8988T (cell line): ENCODE data around the gene KDM4B.

Experiments used
- DNase-seq: peaks from one replicate; pipeline ENCODE4 v3.0.0; 2011

The KDM4B gene

GRCh38 chr19:5074830-5075394, 106.0 kb downstream of the KDM4B start:
- DNase-seq: no peak

- no peak for DNase-seq
Measured at GRCh38 chr19:5075597-5075996, 106.7 kb downstream of the KDM4B start.

GRCh38 chr19:5076440-5077208, 107.7 kb downstream of the KDM4B start:
- no peak for DNase-seq

- DNase-seq: no peak
Measured at GRCh38 chr19:5077209-5077515, 108.2 kb downstream of the KDM4B start.

- no peak for DNase-seq
Measured at GRCh38 chr19:5078182-5078581, 109.3 kb downstream of the KDM4B start.

- DNase-seq: no peak
Measured at GRCh38 chr19:5078666-5079065, 109.8 kb downstream of the KDM4B start.

- no peak for DNase-seq
Measured at GRCh38 chr19:5079071-5079774, 110.3 kb downstream of the KDM4B start.

- DNase-seq: no peak
Measured at GRCh38 chr19:5080030-5080654, 111.2 kb downstream of the KDM4B start.

GRCh38 chr19:5080809-5081208, 111.9 kb downstream of the KDM4B start:
- DNase-seq: no peak

- no peak for DNase-seq
Measured at GRCh38 chr19:5081443-5082161, 112.7 kb downstream of the KDM4B start.

GRCh38 chr19:5083547-5083965, 114.6 kb downstream of the KDM4B start:
- DNase-seq: no peak

GRCh38 chr19:5085566-5085965, 116.7 kb downstream of the KDM4B start:
- DNase-seq: no peak

- no peak for DNase-seq
Measured at GRCh38 chr19:5086230-5086629, 117.3 kb downstream of the KDM4B start.

- peak; percentile 79 for DNase-seq
Measured at GRCh38 chr19:5086725-5087439, 118.0 kb downstream of the KDM4B start.

- DNase-seq: no peak
Measured at GRCh38 chr19:5089283-5089682, 120.4 kb downstream of the KDM4B start.

- no peak for DNase-seq
Measured at GRCh38 chr19:5090465-5091017, 121.6 kb downstream of the KDM4B start.

GRCh38 chr19:5091018-5091683, 122.2 kb downstream of the KDM4B start:
- DNase-seq: no peak

GRCh38 chr19:5091684-5092480, 123.0 kb downstream of the KDM4B start:
- no peak for DNase-seq

GRCh38 chr19:5092481-5092843, 123.5 kb downstream of the KDM4B start:
- DNase-seq: no peak

- DNase-seq: no peak
Measured at GRCh38 chr19:5093297-5093928, 124.5 kb downstream of the KDM4B start.
